Measurements from ENCODE around the gene ADCY9. TPM values are rescaled to one million over a fixed set of nuclear protein-coding genes. Genes with fewer than 3 reads are reported as not detected.
A peak's percentile ranks its signal among the peaks of the same experiment; 100 is the strongest.

ADCY9 gene
- polyA plus RNA-seq, 3 donors = 0.44 to 9.3 (median 0.67) TPM

DNA sequence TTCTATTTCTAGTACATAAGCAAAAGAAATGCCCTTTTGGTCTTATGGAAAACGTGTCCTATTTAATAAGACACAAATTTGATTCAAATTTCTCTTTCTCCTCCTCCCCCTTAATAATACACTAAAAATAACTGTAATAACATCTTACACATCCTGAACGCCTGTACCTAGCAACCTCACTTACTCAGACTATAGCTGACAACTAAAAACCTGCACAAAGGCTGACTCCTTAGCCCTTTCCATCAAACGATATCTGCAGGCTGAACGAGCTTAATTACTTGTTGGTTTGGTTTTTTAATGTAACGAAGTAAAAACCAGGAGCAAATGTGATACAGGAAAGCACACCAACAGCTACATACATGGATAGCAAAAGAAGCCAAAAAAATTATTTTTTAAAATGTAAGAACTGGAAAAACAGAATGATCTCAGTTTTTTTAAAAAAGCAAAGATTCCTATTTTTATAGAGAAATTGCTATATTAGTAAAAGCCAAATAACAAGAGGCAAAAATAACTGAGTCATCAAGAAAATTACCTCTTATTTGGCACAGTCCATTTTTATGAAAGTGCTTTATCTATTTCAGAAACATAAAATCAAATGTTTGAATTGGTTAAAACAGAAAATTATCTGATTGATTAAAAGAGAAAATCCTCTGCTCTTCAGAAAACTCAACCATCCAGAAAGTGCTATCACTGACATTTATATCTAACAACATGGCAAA is 23.5 kb downstream of the ADCY9 start:
- Histone ChIP-seq H3K27ac (ENCODE audit: low read depth in 1 of 2, low read length in 2 of 2) (no peak overlapping the region), H3K27me3 (ENCODE audit: control insufficient read depth in 2 of 2, insufficient read depth in 2 of 2, low read length in 2 of 2) (no peaks in the 10 kb centered on the region), H4K20me1 (ENCODE audit: insufficient read depth, low read length) (peaks cover 12% of the 10 kb centered on the region), H3K4me3 (replicated peaks in 1 of 3; ENCODE audit: low read depth in 2 of 3, low read length in 3 of 3) (no peak overlapping the region), H3K79me2 (ENCODE audit: insufficient read depth, low read length) (peaks cover 9% of the 10 kb centered on the region), H3K9ac (ENCODE audit: insufficient read depth, low read length, poor library complexity, severe bottlenecking) (no peak overlapping the region), H3K4me2 (replicated peaks; ENCODE audit: extremely low read depth, low read length, poor library complexity, severe bottlenecking) (no peak overlapping the region), H2AFZ (ENCODE audit: insufficient read depth, low read depth, low read length, poor library complexity, severe bottlenecking) (no peak overlapping the region), H3K9me3 (replicated peaks in 1 of 2; ENCODE audit: control insufficient read depth in 1 of 2, insufficient read depth in 1 of 2, low read length in 2 of 2) (no peaks in the 10 kb centered on the region), H3K4me1 (ENCODE audit: control insufficient read depth in 1 of 2, insufficient read depth in 2 of 2, low read length in 2 of 2) (peaks cover 43 to 45% of the 10 kb centered on the region in 2 donors), H3K36me3 (replicated peaks in 1 of 2; ENCODE audit: control insufficient read depth in 1 of 2, insufficient read depth in 2 of 2, low read length in 2 of 2) (no peaks in the 10 kb centered on the region)
- Mint-ChIP-seq H3K4me3 (no peak overlapping the region), H3K9me3 (no peaks in the 10 kb centered on the region), H3K36me3 (peaks cover 2 to 22% of the 10 kb centered on the region in 2 donors), H3K4me1 (peaks cover 45% of the 10 kb centered on the region), H3K27ac (no peak overlapping the region), H3K27me3 (ENCODE audit: low read depth in 3 of 3) (peaks cover 0 to 1% (median 1%) of the 10 kb centered on the region in 3 donors)
- 100% methylated on average over 1 of the region's 5 CpGs for WGBS (ENCODE audit: insufficient coverage)
- intact Hi-C loops (cut with micrococcal nuclease) = no loop called here
- TF ChIP-seq, protein P1, sequence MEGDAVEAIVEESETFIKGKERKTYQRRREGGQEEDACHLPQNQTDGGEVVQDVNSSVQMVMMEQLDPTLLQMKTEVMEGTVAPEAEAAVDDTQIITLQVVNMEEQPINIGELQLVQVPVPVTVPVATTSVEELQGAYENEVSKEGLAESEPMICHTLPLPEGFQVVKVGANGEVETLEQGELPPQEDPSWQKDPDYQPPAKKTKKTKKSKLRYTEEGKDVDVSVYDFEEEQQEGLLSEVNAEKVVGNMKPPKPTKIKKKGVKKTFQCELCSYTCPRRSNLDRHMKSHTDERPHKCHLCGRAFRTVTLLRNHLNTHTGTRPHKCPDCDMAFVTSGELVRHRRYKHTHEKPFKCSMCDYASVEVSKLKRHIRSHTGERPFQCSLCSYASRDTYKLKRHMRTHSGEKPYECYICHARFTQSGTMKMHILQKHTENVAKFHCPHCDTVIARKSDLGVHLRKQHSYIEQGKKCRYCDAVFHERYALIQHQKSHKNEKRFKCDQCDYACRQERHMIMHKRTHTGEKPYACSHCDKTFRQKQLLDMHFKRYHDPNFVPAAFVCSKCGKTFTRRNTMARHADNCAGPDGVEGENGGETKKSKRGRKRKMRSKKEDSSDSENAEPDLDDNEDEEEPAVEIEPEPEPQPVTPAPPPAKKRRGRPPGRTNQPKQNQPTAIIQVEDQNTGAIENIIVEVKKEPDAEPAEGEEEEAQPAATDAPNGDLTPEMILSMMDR (IDR thresholded peaks at IDR 0.05) = no peak
- DNase-seq = no peak

DNA sequence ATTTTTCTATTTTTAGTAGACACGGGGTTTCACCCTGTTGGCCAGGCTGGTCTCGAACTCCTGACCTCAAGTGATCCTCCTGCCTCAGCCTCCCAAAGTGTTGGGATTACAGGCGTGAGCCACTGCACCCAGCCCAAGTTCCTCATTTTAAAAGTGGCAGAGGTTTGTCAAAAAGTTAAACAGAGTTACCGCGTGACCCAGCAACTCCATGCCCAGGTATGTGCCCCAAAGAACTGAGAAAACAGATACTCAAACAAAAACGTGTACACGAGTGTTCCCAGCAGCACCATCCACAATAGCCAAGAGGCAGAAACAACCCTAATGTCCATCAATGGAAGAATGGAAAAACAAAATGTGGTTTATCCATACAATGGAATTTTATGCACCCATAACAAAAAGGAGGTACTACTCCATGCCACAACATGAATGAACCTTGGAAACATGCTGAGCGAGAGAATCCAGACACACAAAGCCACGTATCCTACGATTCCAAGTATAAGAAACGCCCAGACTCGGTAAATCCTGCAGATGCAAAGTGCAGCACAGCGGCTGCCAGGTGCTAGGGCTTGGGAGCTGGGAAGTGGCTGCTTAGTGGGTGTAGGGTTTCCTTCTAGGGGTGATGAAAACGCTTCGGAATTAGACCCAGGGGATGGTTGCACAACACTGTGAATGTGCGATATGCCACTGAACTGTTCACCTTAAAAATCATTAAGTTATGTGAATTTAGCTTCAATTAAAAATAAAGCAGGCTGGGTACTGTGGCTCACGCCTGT is 24.8 kb downstream of the ADCY9 start:
- H3K9me3 Mint-ChIP-seq = no peaks in the 10 kb centered on the region

More for the DNA sequence above, 24.8 kb downstream of the ADCY9 start:
- Histone ChIP-seq H3K27me3 (ENCODE audit: control insufficient read depth in 2 of 2, insufficient read depth in 2 of 2, low read length in 2 of 2) (no peaks in the 10 kb centered on the region), H3K9me3 (replicated peaks in 1 of 2; ENCODE audit: control insufficient read depth in 1 of 2, insufficient read depth in 1 of 2, low read length in 2 of 2) (no peaks in the 10 kb centered on the region), H4K20me1 (ENCODE audit: insufficient read depth, low read length) (peaks cover 12% of the 10 kb centered on the region), H3K27ac (ENCODE audit: low read depth in 1 of 2, low read length in 2 of 2) (no peak overlapping the region), H2AFZ (ENCODE audit: insufficient read depth, low read depth, low read length, poor library complexity, severe bottlenecking) (no peak overlapping the region), H3K4me1 (ENCODE audit: control insufficient read depth in 1 of 2, insufficient read depth in 2 of 2, low read length in 2 of 2) (peaks cover 47 to 49% of the 10 kb centered on the region in 2 donors), H3K36me3 (replicated peaks in 1 of 2; ENCODE audit: control insufficient read depth in 1 of 2, insufficient read depth in 2 of 2, low read length in 2 of 2) (no peaks in the 10 kb centered on the region), H3K79me2 (ENCODE audit: insufficient read depth, low read length) (peaks cover 7% of the 10 kb centered on the region), H3K4me3 (replicated peaks in 1 of 3; ENCODE audit: low read depth in 2 of 3, low read length in 3 of 3) (no peak overlapping the region), H3K4me2 (replicated peaks; ENCODE audit: extremely low read depth, low read length, poor library complexity, severe bottlenecking) (no peak overlapping the region), H3K9ac (ENCODE audit: insufficient read depth, low read length, poor library complexity, severe bottlenecking) (no peak overlapping the region)
- H3K27ac Mint-ChIP-seq = peak overlapping the region in 1 of 7 donors; percentile 33
- 74% methylated on average over 15 of the region's 17 CpGs for WGBS (ENCODE audit: insufficient coverage)
- DNase-seq = no peak
- TF ChIP-seq, protein P1 (IDR thresholded peaks at IDR 0.05) = no peak
- H3K36me3 Mint-ChIP-seq = peaks cover 2 to 22% of the 10 kb centered on the region in 2 donors
- peaks cover 0 to 1% (median 1%) of the 10 kb centered on the region in 3 donors for H3K27me3 Mint-ChIP-seq (ENCODE audit: low read depth in 3 of 3)
- intact Hi-C loops (cut with micrococcal nuclease) = no loop called here
- peaks cover 48% of the 10 kb centered on the region for H3K4me1 Mint-ChIP-seq
- no peak overlapping the region for H3K4me3 Mint-ChIP-seq

Measured in CD14-positive monocyte (primary cell).